ENCODE results near the gene DUSP22.
"Not testable (repeated sequence)": the region's sequence is repeated elsewhere in the genome, so short reads cannot be mapped to it uniquely, and the experiment has no call there.

Gene DUSP22

DNA sequence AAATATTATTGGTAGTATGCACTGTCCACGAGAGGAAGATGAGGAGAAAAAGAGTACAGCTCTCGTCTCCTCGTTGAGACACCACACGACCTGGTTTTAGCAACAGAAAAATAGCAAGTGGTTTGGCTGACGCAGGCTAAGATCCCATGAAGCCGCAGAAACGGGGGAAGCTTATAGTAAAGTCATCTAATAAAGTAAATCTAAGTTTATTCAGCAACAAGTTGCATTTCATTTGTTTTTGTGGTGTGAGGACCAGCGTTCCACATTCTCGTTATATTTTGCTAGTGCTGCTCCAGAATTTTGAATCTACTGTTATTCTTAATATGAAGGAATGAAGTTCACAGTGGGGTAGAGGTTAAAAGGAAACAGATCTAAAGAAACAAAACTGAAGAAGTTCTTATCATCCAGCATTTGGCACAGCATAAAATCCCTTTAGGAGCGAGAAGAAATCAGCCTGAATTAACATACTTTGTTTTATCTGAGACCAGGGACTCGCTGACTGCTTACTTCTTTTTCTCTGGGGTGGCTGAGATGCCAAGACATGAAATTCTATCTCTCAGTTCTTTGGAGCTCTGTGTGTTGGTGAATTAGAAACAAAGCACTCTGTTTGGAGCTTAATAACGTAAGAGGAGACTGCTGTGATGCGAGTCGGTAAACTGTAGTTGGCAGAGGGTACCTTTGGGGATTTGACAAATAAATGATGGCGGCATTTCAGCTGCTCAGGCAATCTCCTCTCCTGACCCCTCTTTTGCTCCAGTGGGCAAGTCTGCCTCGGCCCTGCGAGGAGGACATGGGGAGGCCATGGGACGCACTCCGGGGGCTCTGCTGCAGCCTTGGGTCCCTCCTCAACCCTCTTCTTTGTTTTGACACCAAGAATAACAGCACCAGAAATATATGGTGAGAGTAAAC, 74.4 kb downstream of the DUSP22 start:
- DNase-seq = no peak

DNA sequence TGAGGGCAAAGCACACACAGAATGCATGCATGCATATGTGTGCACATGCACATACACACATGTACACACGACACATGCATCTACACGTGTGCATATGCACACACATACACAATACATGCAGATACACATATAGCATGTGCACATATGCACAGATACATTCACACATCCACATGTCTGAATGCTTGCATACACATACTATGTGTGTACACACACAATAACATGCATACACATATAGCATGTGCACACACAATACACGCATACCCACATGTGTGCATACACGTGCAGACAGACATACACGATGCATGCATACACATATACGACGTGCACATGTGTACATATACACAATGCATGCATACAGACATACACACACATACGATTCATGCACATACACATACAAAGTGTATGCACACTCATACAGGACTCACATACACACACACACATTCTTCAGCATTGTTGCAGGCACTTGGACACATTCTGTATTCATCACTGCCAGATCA, 75.1 kb downstream of the DUSP22 start:
- no peak for DNase-seq

DNA sequence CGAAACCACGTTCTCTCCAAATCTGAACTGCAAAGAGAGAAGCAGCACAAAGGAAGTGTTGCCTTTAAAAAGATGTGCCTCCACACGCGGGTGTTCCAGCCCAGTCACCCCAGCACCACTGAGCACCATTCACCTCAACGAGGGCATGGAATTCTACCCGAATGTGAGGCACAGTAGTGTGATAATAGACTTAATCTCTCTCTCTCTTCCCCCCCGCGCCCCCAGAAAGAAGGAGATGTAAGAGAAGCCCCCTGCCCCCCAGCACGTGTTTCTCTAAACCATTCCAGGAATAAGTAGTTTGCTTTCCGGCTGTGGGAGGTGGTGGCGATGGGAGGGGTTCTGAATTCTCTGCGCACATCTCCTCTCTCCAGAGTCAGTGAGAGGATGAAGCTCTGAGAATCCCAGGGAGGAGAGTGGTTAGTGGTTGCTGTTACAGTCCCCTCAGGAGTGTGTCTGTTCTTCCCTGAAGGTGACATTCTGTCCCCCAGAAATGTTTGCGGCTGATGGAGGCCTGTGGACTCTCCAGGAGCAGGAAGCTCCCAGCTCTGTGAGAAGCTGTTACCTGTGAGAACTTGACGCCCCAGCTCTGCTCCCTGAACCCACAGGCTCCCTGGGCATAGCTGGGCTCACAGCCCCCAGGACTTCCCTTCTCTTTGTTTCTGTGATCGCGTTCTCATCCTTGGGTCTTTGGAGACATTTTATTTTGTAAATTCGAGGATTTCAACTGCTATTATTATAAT, 75.8 kb downstream of the DUSP22 start:
- DNase-seq = no peak

DNA sequence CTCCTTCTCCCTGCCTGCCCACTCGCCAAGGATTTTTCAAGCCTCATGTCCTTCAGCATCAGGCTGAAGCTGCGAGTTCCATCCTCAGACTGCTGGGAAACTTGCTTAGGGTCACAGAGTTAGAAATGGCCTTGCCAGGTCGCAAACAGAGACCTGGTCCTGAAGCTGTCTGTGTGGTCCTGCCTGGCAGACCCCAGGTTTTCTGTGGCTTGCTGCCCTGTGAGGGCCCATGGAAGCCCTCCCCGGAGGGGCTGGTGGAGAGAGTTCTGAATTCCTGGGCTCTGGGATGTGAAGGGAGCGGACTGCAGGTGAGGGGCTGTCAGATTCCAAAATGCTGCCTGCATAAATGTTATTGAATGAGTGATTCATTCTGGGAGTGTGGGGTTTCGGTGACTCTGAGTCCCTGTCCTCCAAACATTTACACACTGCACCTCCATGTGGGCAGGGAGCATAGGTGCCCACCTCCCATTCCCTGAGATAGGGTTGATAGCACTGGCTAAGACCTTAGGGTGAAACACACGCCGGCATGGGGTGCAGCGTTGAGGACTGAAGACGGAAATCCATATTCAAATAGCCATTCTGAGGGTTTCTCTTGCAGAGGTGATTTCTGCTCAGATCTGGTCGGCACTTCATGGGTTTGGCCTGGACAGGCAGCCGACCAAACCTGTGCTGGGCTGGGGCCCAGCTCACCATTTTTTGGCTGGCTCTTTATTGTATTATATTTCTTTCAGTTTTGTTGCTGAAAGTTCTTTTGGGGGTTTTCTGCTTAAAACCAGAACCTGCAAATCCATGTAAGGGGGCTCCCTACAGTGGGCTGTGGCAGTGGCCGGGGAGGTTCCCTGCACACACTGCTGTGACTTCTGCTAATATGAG, 77.5 kb downstream of the DUSP22 start:
- no peak for DNase-seq

DNA sequence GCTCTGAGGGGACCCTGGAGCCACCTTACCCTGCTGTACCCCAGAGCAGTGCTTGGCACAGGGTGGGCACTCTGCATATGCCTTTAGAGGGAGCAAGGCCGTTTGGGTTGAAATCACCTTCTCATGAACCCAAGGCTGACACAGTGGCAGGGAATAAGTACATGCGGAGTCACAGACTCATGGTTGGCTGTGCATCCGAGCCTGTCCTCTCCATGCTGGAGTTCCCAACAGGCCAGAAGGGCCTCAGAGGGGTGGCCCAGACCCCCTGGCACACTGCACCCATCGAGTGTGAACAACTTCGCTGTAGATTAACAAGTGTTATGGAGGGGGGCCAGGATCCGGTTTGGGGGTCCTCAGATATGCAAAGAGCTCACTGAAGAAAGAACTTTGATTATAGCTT, 78.3 kb downstream of the DUSP22 start:
- DNase-seq = no peak

DNA sequence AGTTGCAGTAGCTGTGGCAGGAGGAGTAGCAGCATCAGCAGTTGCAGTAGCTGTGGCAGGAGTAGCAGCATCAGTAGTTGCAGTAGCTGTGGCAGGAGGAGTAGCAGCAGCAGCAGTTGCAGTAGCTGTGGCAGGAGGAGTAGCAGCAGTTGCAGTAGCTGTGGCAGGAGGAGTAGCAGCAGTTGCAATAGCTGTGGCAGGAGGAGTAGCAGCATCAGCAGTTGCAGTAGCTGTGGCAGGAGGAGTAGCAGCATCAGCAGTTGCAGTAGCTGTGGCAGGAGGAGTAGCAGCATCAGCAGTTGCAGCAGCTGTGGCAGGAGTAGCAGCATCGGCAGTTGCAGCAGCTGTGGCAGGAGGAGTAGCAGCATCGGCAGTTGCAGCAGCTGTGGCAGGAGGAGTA, 79.6 kb downstream of the DUSP22 start:
- DNase-seq = not testable (repeated sequence)

DNA sequence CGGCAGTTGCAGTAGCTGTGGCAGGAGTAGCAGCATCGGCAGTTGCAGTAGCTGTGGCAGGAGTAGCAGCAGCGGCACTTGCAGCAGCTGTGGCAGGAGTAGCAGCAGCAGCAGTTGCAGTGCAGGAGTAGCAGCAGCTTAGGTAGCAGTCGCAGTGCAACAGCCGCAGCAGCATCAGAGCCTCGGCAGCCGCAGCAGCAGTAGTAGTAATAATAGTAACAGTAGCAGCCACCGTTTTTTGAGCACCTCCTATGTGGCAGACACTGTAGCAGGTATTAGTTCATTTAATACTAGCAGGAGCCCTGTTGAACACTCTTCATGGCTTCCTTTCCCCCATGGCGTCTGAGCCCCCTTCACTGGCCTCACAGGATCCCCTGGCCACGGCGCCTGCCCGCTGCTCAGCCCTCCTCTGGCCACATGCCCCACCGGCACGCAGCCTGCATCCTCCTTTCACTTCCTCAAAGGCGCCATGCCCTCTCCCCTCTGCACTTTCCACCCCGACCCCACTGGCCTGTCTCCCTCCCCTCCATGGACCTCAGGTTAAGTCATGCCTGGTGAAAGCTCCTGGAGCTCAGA, 80.1 kb downstream of the DUSP22 start:
- no peak for DNase-seq

DNA sequence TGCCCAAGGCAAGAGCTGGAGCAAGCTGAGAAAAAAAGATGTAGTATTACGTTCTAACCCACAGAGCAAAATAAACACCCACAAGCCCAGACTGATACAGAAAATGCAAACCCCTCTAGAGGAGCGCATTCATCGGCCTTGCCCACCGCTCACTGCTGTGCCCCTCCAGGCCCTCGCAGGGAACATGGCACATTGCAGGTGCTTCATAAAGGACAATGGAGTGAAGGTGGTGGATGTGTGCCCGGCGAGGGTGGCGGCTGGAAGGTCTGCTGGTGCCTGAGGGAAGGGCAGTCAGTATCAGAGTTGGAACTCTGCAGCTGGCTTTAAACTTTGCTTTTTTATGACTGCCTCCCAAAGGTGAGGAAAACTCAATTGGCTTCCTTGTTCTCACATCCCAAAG, 80.7 kb downstream of the DUSP22 start:
- no peak for DNase-seq

GRCh38 chr6:373773-374724, 81.8 kb downstream of the DUSP22 start:
- no peak for DNase-seq

- no peak for DNase-seq
These were observed 82.7 kb downstream of the DUSP22 start for GRCh38 chr6:374956-375355.

GRCh38 chr6:376827-377640, 84.7 kb downstream of the DUSP22 start:
- no peak for DNase-seq

DNA sequence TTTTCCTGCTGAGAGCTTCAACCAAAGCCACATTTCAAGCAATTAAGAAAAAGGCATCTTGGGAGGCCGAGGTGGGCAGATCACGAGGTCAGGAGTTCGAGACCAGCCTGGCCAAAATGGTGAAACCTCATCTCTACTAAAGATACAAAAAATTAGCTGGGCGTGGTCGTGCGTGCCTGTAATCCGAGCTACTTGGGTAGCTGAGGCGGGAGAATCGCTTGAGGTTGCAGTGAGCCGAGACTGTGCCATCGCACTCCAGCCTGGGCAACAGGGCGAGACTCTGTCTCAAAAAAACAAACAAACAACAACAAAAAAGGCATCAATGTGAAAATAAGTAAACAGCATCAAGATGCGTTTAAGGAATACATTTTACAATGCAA, 85.3 kb downstream of the DUSP22 start:
- not testable (repeated sequence) for DNase-seq

DNA sequence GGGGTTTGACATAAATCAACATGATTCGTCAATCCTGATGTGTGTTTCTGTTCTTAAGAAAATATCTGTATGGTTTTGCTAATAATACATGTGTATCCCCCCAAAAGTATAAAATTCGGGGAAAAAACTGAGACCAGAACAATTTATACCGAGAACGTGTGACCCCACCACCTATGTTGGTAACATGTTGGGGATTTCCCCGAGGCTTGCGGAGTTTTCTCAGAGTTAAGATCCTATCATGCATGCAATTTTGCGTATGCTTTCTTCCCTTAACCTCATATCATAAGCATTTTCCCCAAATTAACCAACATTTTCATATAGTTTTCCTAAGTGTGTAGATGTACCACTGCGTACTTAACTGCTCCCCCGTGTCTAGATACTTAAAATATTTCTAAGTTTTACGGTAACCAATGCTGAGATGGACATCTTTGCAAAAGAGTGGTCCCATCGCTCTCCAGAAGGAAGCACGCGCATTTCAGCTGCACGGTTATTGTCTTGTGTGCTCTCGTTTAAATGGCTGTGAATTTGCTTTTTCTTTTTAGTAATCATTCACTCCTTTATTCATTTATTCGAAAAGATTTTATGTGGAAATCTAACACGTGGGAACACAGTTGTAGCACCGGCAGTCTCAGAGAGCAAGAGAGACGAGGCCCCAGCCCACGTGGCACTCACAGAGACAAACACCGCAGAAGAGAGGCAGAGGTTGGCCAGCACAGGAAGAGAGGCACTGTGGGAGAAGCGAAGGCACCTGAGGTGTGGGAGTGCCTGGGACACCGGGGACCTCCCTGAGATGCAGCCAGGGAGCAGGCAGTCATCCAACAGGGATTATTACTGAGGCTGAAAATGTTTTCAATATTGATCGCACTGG, 86.0 kb downstream of the DUSP22 start:
- no peak for DNase-seq

GRCh38 chr6:378958-379409, 86.7 kb downstream of the DUSP22 start:
- DNase-seq = no peak

- DNase-seq = no peak
These were observed 87.3 kb downstream of the DUSP22 start for GRCh38 chr6:379410-380181.

- no peak for DNase-seq
These were observed 88.2 kb downstream of the DUSP22 start for GRCh38 chr6:380234-381218.

DNA sequence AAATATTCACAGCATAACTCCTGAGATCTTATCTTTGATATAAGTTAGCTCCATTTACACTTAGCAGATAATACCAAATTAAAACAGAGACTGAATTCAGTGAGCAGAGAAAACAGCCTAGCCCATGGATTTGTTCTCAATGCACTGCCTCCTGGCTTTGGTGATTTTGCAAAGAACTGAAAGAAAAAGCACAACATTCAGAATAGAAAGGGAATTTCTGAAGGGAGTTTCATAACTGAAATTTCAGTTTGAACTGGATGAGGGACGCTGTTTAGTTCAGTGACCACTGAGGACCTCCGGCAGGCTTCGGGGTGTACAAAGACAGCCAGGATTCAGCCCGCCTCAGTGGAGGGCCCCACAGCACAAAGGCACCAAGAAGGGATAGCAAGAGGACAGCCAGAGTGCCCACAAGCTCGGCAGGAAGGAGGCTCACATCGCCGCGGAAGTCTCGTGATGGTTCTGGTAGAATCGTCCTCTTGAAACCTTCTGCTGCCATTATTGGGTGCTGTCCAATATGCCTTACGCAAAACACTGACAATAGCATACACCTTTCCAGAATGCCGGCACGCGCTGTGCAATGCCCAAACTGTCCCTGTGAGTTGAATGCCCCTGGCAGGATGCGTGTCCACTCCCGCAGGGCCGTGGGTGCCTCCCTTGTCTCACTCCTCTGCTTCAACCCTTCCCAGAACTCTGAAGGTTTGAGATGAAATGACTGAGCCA, 89.6 kb downstream of the DUSP22 start:
- DNase-seq = no peak

Measured in CD4-positive, alpha-beta T cell treated with Interleukin-12 subunit alpha and Interleukin-12 subunit beta, for 1 hour (primary cell).